NCI-H1930 (cell line): ENCODE results near the gene OR51B4.
"Not testable (repeated sequence)": the region's sequence is repeated elsewhere in the genome, so short reads cannot be mapped to it uniquely, and the experiment has no call there.

ENCODE experiments used
- DNase-seq, 2 experiments: peaks; one replicate each; lab custom pipeline; 2025; lab: John Stamatoyannopoulos, UW

Gene OR51B4

GRCh38 chr11:5274395-5274794, 27.4 kb downstream of the OR51B4 start:
- DNase-seq: no peak

DNA sequence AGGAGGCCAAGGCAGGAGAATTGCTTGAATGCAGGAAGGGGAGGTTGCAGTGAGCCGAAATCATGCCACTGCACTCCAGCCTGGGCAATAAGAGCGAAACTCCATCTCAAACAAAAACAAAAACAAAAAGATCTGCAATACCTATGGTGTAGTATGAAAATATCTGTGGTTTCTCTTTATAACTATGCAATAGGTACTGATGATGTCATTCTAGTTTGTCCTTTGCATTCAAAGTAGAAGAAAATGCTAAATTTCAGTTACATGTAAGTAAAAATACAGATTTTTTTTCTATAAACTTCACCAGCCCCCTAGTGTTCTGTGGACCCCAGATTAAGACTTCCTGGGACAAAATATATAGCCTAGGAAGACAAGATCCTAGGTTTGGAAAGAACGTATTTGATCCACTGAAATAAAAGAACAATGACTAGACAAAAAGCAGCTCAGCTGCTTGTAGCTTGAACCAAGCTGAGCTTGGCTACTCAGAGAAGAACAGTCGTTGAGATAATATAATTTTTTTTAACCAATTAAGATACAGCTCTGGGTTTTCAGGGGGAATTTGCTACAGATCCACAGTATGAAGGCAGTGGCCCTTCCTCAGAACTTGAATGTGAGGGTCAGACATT, 29.2 kb downstream of the OR51B4 start:
- DNase-seq: no peak

DNA sequence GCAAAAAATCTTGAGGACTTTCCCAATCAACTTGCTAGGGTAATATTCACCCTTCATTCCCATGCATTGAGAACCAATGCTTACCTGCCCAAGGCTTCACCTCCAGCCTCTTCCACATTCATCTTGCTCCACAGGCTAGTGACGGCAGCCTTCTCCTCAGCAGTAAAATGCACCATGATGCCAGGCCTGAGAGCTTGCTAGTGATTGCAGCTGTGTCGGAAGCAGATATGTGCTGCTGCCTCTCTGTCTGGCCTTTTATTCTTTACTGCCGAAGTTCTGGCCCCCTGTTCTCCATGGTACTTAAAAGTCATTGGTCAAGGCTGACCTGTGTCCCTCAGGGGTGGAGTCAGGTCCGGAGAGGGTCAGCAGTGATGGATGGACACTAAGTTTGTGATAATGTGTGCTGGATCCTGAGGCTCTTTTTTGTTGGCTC, 32.0 kb downstream of the OR51B4 start, which contains the start of gene HBE1:
Gene HBE1, minus strand, starts transcription at position 231 of the 433 bp plus-strand sequence. Its CDS starts 55 bp downstream, at position 176.
- no peak for DNase-seq

DNA sequence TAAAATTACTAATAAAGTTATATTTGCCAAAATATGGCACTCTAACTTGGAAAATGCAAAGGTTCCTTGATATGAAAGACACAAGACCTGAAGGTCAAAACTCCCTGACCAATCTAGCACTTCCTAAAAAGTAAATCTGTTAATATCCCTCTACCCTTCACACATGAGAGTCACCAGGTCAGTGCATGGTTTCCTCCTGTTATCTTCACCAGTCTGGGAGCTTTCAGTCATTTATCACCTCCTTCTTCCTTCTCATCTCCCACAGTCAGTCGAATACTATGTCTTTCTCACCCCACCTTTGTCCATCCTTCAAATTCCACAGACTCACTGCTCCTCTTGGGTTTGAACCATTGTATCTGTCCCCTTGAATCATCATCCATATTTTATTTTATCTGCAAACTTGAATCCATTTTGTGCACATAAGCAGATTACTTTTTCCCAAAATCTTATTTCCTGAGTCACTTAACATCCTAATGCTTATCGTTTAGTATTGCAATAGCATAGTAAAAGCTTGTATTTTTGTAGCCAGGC, 34.6 kb downstream of the OR51B4 start:
- no peak for DNase-seq

GRCh38 chr11:5266609-5267008, 35.1 kb downstream of the OR51B4 start:
- DNase-seq: no peak

GRCh38 chr11:5265832-5266231, 35.9 kb downstream of the OR51B4 start:
- no peak for DNase-seq

- no peak for DNase-seq
Observed at GRCh38 chr11:5258543-5259262, 43.0 kb downstream of the OR51B4 start.

DNA sequence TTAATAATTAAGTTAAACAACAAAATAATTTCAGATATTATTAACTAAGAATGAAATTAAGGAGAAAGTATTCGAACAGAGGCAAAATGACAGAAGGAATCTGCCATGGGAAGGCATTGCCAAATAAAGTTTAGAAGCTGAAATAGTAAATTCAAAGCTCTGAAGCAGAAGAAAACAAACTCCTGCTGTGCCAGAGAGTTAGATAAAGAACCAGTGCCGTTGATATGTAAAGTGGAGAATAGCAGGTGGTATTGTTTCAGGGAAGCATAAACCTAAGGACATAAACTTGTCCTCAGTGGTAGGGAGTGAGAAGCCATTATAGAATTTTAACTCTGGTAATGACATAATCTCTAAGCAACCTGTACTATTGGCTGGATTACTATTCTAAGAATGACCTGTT, 44.5 kb downstream of the OR51B4 start:
- no peak for DNase-seq

GRCh38 chr11:5254646-5255413, 46.9 kb downstream of the OR51B4 start, which contains the start of gene HBG2:
HBG2 (minus strand) TSS chr11:5254781; CDS start chr11:5254728, 53 bp downstream.
- DNase-seq: not testable (repeated sequence)

- not testable (repeated sequence) for DNase-seq
Observed at GRCh38 chr11:5254023-5254422, 47.7 kb downstream of the OR51B4 start.

GRCh38 chr11:5253440-5253839, 48.3 kb downstream of the OR51B4 start:
- not testable (repeated sequence) for DNase-seq

DNA sequence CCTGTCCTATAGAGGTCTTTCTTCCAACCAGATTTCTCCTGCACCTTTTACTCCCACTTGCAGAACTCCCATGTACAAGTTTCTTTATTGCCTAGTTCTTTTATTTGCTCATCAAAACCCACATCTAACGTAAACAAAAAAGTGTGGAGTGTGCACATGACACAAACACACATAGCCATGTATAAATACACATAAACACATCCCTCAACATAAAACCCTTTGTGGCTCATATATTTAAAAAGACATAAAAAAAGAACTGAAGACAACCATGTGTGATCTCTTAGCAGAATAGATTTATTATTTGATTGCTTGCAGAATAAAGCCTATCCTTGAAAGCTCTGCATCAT, 48.9 kb downstream of the OR51B4 start:
- no peak for DNase-seq

DNA sequence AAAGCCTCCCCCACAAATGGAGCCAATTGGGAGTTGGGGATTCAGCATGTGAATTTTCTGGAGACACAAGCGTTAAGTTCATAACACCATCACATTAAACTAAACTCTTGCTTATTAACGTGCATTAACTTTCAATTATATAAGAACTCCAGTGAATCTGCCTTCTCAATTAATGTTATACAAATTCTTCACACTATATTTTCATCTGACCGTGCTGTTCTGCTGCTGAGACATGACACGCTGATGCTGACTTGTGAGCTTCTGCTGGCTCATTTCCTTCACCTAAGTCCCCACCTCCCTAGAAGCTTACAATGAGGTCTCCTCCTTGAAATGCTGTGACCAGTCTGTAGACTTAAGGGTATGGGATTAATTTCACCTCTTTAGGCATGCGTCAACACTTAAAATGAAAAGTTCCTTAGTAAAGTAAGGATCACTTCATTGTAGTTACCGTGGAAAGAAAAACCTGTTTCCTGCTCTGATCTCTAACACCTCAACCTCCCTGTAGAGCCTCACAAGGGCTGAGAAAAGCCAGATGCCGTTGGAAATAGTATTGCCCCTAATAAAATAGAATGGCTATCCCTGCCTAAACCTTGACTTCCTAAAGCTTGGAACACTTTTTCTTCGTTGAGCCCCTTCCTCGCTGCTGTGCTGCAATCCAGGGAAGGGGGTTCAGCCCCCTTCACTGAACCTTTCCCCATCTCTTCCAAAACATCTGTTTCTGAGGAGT, 49.4 kb downstream of the OR51B4 start:
- DNase-seq: no peak

DNA sequence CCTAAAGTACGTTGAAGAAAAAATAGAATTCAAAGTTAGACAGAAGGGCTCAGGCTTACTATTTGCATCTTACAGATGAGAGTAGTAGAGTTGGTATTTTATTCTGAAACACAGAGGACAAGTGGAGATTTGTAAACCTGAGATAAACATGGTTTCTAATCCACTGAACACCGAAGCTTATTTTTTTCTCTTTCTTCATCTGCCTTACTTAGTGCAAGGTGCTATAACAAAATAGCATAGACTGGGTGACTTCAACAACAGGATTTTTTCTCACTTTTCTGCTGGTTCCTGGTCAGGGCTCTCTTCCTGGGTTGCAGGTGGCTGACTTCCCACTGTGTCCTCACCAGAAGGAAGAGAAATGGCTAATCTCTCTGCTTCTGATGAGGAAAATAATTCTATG, 50.0 kb downstream of the OR51B4 start:
- DNase-seq: no peak
